Adrenal gland (tissue), 5 donors: Measurements from ENCODE around the gene OAT.

Experiments used
- CTCF ChIP-seq, 6 experiments: fragments of 450-650 bp in 4 of 6; fragments of 200-600 bp in 2 of 6; sonication (generic) in 1 of 6; IDR thresholded peaks; 1 replicate in 5 of 6; 2 replicates in 1 of 6; pipeline versions ENCODE4 v1.5.1 to v1.8.0; 2016 to 2021; ENCODE audit warnings: antibody characterized with exemption in 6 of 6, mild to moderate bottlenecking in 2 of 6, moderate library complexity in 1 of 6
- POLR2A ChIP-seq, 2 donors: fragments of 450-650 bp; IDR thresholded peaks; one replicate each; pipeline ENCODE4 v1.6.1; 2017; ENCODE audit warnings: antibody characterized with exemption in 2 of 2, mild to moderate bottlenecking in 2 of 2, moderate library complexity in 1 of 2
- donor health status: DM: no; HTN: no; CAD: no.

DNA sequence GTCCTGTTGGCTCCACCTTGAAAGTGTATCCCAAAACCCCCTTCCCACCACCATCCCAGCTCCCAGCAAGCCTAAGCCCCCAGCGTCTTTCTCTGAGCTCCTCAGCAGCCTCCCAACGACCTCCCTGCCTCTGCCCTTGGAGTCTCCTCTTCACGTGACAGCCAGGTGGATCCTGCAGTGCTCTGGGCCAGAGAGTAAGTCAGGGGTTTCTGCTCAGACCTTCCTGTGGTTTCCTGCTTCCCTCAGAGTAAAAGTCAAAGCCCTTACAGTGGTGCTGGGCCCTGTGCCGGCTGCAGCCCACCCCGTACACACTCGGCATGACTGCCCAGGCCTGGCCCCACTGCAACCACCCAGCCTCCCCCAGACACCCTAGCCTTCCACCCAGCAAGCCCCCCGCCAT is 51.9 kb downstream of the OAT start:
- no peak for TF ChIP-seq CTCF (IDR thresholded peaks at IDR 0.05)
- no peak for TF ChIP-seq POLR2A (IDR thresholded peaks at IDR 0.05)
